NCI-H1930 (cell line): ENCODE data around the gene TMEM231.

ENCODE experiments used
- DNase-seq, 2 experiments: peaks; one replicate each; lab custom pipeline; 2025; lab: John Stamatoyannopoulos, UW

Gene TMEM231

DNA sequence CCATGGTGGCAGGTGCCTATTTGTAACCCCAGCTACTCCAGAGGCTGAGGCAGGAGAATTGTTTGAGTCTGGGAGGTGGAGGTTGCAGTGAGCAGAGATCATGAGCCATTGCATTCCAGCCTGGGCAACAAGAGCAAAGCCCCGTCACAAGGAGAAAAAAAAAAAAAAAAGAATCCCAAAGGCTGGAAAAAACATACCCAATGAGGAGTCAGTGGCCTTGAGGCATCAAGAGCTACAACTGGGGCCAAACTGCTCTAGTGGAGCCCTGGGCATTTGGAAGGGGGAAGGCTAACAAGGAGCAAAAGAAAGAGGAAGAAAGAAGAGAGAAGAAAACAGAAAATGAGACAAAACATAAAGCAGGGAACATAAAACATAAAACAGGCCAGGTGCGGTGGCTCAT, 67.7 kb downstream of the TMEM231 start:
- DNase-seq, result no peak
